Measurements from ENCODE around the gene TLR8.

DNA sequence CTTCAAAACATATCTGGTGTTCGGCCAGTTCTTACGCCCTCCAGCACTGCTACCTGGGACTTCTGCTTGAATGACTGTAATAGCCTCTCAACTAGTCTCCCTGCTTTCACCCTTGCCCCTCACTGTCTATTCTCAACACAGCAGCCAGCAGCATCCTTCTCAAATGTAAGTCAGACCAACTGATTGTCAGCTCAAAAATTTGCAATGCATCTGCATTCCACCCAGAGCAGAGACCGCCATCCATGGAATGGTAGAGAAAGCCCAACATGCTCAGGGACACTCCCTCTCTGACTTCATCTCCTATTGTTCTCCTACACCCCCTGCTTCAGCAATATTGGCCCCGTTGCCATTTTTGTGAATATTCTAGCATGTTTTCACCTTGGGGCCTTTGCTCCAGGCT, 33.7 kb upstream of the TLR8 start:
- TF ChIP-seq, protein P1, sequence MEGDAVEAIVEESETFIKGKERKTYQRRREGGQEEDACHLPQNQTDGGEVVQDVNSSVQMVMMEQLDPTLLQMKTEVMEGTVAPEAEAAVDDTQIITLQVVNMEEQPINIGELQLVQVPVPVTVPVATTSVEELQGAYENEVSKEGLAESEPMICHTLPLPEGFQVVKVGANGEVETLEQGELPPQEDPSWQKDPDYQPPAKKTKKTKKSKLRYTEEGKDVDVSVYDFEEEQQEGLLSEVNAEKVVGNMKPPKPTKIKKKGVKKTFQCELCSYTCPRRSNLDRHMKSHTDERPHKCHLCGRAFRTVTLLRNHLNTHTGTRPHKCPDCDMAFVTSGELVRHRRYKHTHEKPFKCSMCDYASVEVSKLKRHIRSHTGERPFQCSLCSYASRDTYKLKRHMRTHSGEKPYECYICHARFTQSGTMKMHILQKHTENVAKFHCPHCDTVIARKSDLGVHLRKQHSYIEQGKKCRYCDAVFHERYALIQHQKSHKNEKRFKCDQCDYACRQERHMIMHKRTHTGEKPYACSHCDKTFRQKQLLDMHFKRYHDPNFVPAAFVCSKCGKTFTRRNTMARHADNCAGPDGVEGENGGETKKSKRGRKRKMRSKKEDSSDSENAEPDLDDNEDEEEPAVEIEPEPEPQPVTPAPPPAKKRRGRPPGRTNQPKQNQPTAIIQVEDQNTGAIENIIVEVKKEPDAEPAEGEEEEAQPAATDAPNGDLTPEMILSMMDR (IDR thresholded peaks at IDR 0.05; ENCODE audit: low read depth, low read length), result no peak
- TF ChIP-seq EZH2phosphoT487 (IDR thresholded peaks at IDR 0.05; ENCODE audit: low read depth), result no peak

Data from OCI-LY3 (cell line).